ENCODE data around the gene GGPS1.
"Not testable (repeated sequence)": the region's sequence is repeated elsewhere in the genome, so short reads cannot be mapped to it uniquely, and the experiment has no call there.

The GGPS1 gene

GRCh38 chr1:235304549-235305451 lies 23.6 kb upstream of the GGPS1 start:
- DNase-seq = no peak

GRCh38 chr1:235307158-235308124 lies 20.9 kb upstream of the GGPS1 start:
- no peak for DNase-seq

DNA sequence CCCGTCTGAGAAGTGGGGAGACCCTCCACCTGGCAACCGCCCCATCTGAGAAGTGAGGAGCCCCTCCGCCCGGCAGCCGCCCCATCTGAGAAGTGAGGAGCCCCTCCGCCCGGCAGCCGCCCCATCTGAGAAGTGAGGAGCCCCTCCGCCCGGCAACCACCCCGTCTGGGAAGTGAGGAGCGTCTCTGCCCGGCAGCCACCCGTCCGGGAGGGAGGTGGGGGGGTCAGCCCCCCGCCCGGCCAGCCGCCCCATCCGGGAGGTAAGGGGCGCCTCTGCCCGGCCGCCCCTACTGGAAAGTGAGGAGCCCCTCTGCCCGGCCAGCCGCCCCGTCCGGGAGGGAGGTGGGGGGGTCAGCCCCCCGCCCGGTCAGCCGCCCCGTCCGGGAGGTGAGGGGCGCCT lies 19.2 kb upstream of the GGPS1 start:
- not testable (repeated sequence) for DNase-seq

GRCh38 chr1:235313262-235313661 lies 15.1 kb upstream of the GGPS1 start:
- DNase-seq = no peak

DNA sequence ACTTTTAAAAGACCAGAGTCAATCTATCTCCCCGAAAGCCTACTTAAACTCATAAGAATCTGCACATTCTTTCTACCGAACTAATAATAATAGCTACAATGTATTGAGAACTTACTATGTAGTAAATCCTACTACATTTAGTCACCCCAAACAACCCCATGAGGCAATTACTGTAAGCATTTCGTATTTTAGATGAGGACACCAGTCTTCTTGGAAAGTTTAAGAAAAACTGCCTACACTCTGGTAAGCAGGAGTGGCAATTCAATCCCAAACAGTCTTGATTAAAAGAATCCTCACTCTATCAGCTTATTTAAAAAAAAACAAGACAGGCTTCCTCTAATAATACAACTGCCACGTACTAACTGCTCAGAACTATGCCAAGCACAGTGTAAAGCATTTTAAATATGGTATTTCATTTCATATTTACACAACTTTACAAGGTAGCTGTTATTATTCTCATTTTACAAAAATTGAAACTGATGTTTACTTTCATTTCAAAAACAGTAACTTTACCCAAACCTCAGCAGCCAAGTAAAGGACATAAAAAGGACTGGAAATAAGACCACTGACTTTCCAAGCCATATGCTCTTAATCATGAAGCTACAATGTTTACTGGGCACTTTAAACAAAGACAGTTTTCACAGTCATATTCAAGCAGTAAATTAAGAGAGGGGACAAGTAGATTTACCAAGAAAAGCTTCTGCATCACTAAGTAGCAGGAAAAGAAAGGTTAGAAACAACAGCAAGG lies 14.3 kb upstream of the GGPS1 start:
- no peak for DNase-seq

DNA sequence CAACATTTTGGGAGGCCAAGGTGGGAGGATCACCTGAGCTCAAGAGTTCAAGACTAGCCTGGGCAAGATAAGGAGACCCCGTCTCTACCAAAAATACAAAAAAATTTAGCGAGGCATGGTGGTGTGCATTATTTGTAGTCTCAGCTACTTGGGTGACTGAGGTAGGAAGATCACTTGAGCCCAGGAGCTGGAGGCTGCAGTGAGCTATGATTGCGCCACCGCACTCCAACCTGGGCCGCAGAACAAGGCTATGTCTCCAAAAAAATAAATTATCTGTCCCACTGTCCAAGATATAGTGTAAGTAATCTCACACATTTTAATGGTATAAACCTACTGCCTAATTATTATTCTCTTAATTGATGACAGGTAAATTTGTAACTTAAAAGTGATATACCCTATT lies 13.2 kb upstream of the GGPS1 start:
- DNase-seq = no peak

- DNase-seq = no peak
These were observed 12.6 kb upstream of the GGPS1 start for GRCh38 chr1:235315735-235316134.

GRCh38 chr1:235317168-235317567 lies 11.2 kb upstream of the GGPS1 start:
- DNase-seq = no peak

DNA sequence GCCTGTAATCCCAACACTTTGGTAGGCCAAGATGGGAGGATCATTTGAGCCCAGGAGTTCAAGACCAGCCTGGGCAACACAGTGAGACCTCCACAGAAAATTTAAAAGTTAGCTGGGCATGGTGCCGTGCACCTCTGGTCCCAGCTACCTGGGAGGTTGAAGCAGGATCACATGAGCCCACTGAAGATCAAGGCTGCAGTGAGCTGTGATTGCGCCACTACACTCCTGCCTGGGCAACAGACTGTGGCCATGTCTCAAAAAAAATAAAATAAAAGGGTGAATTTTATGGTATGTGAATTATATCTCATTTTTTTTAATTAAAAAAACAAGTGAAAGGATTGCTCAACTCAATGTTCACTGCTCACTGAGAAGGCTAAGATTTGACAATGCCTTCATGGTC lies 9.1 kb upstream of the GGPS1 start:
- no peak for DNase-seq

- DNase-seq = no peak
These were observed 7.7 kb upstream of the GGPS1 start for GRCh38 chr1:235320521-235321179.

DNA sequence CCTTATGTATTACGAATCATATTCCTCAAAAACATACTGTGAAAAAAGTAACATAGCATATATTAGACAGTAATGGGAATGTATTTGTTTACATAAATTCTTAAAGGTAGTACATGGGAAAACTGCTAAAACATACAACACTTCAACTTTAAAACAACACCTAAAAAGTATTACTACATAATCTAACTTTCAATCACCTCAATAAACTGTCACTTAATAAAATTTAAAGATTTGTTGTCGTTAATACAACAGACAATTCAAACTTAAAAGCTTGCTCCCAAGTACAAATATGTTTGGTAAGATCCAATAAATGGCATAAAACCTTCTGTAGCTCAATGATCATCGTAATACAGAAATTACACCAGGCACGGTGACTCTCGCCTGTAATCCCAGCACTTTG lies 4.1 kb upstream of the GGPS1 start:
- no peak for DNase-seq

GRCh38 chr1:235325139-235325538 lies 3.2 kb upstream of the GGPS1 start:
- no peak for DNase-seq

GRCh38 chr1:235325854-235326253 lies 2.5 kb upstream of the GGPS1 start:
- DNase-seq = no peak

- peak; percentile 29 for DNase-seq
These were observed 1.4 kb upstream of the GGPS1 start for GRCh38 chr1:235326719-235327558.

- DNase-seq = no peak
These were observed 655 bp upstream of the GGPS1 start, which contains the start of gene ARID4B for GRCh38 chr1:235327559-235328270. Gene ARID4B (minus strand): TSS chr1:235328179. CDS start chr1:235326919, 1,260 bp downstream.

GRCh38 chr1:235329139-235329902 lies 951 bp downstream of the GGPS1 start:
- DNase-seq = peak; percentile 33

DNA sequence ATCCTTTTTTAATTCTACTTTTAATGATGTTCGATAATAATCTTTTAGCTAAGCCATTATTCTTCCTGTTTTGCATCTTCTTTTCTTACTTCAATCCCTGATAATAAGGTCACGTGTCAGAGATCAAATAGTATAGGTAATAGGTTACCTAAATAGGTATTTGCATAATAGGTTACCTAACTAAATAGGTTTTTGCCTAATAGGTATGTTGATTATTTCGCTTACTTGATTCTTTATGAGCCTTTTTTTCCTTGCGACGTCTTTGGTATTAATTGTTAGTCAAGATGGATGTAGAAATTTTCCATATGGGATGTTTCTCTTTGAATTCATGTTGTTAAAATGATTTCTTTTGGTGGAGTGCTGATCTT lies 2.5 kb downstream of the GGPS1 start:
- no peak for DNase-seq

GRCh38 chr1:235331401-235331800 lies 3.0 kb downstream of the GGPS1 start:
- no peak for DNase-seq

DNA sequence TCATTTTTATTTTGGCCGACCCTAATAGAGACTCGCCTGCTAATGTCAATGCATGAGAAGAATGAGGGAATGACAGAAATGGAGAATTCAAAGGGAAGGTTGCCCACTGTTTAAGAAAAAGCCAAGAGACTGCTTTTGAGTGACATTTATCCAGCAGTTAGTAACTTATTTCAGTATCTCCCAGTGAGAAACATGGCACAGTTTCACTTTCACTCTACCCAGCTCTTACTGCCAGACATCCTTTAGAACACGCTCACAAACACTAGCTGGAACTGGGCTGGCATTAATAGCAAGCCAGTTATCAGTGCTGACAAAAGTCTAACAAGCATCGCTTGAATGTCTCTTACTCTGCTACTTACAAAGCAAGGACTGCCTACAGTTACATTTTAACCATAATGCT lies 8.5 kb downstream of the GGPS1 start:
- no peak for DNase-seq

DNA sequence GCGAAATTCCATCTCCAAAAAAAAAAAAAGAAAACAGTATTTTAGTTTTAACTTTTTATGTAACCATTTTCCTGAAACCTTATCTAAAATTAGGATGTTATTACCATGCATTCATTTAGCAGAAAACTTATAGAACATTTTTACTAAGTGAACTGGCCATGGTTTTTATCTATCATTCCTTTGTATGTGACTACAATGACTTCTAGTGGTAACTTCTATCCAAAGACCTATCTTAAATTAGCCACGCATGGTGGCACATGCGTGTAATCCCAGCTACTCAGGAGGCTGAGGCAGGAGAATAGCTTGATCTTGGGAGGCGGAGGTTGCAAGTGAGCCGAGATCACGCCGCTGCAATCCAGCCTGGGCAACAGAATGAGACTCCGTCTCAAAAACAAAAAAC lies 11.4 kb downstream of the GGPS1 start:
- DNase-seq = no peak

Data from fibroblast of skin of scalp (primary cell).